Panc1 (cell line): Measurements from ENCODE around the gene SIK2. TPM values are rescaled to one million over a fixed set of nuclear protein-coding genes. Genes with fewer than 3 reads are reported as not detected.

Experiments
- ATAC-seq: fragments of 200-7000 bp; cut with Tn5 transposase; 2 replicates; pipeline ENCODE4 v1.9.1; 2020; ENCODE audit warnings: mild to moderate bottlenecking, moderate library complexity
- BruUV-seq: library from RNA; stranded (reverse); fragments of 400-500 nt; replicated peaks from 2 replicates; lab custom pipeline; 2021; lab: Mats Ljungman, UMichigan
- CTCF ChIA-PET: fragments of 300-600 bp; sonication (Branson Sonifier 250); formaldehyde crosslinking; loops from one replicate; lab custom pipeline; 2022; ENCODE audit warnings: antibody characterized with exemption; lab: Charles Lee
- POLR2A ChIA-PET: fragments of 300-600 bp; sonication (Branson Sonifier 250); formaldehyde crosslinking; loops from one replicate; lab custom pipeline; 2022; ENCODE audit warnings: antibody characterized with exemption; lab: Charles Lee
- DNase-seq: peaks from one replicate; pipeline ENCODE4 v3.0.0-alpha.2; 2010; ENCODE audit warnings: low read depth, low spot score
- H3K27ac ChIP-seq: 2 replicates; pipeline ENCODE4 v1.5.1; 2011; ENCODE audit warnings: mild to moderate bottlenecking, low read length, inconsistent platforms
- H3K27me3 ChIP-seq: fragments of 200-500 bp; sonication (Bioruptor generic); 2 replicates; pipeline ENCODE4 v1.6.0; 2014; ENCODE audit warnings: low read length, inconsistent platforms; ENCODE audit not compliant: control insufficient read depth, insufficient read depth
- H3K36me3 ChIP-seq: fragments of 200-500 bp; sonication (Bioruptor generic); 2 replicates; pipeline ENCODE4 v1.5.1; 2014; ENCODE audit warnings: inconsistent platforms, mild to moderate bottlenecking, low read length, moderate library complexity; ENCODE audit not compliant: control insufficient read depth, insufficient read depth
- H3K4me1 ChIP-seq: 2 replicates; pipeline ENCODE4 v1.5.1; 2011; ENCODE audit warnings: inconsistent platforms, mild to moderate bottlenecking, low read length, moderate library complexity; ENCODE audit not compliant: control insufficient read depth, insufficient read depth
- H3K4me3 ChIP-seq, 2 experiments: 2 replicates each; pipeline ENCODE4 v1.5.1; 2011 to 2012; ENCODE audit warnings: low read depth in 2 of 2, low read length in 2 of 2, mild to moderate bottlenecking in 2 of 2, inconsistent platforms in 1 of 2, moderate library complexity in 1 of 2
- H3K9me3 ChIP-seq: fragments of 200-500 bp; sonication (Bioruptor generic); 2 replicates; pipeline ENCODE4 v1.5.1; 2014; ENCODE audit warnings: low read depth, mild to moderate bottlenecking, inconsistent platforms, low read length, moderate library complexity; ENCODE audit not compliant: control insufficient read depth, insufficient read depth
- CTCF ChIP-seq: fragments of 450-650 bp; IDR thresholded peaks from 2 replicates; pipeline ENCODE4 v1.5.1; 2017; ENCODE audit warnings: mild to moderate bottlenecking
- POLR2AphosphoS5 ChIP-seq: IDR thresholded peaks from 2 replicates; pipeline ENCODE4 v1.6.1; 2012; ENCODE audit warnings: mild to moderate bottlenecking, low read depth, low read length, moderate library complexity
- REST ChIP-seq, 2 experiments: IDR thresholded peaks; 2 replicates each; pipeline ENCODE4 v1.6.1; 2011 to 2012; ENCODE audit warnings: low read depth in 2 of 2, control low read depth in 1 of 2, low read length in 1 of 2, mild to moderate bottlenecking in 1 of 2, moderate library complexity in 1 of 2; ENCODE audit not compliant: insufficient read depth in 1 of 2
- SIN3A ChIP-seq: IDR thresholded peaks from 2 replicates; pipeline ENCODE4 v1.6.1; 2012; ENCODE audit warnings: low read depth, mild to moderate bottlenecking, low read length, moderate library complexity, borderline replicate concordance; ENCODE audit not compliant: insufficient read depth
- TCF7L2 ChIP-seq: IDR thresholded peaks from 2 replicates; pipeline ENCODE4 v1.6.1; 2011; ENCODE audit warnings: mild to moderate bottlenecking, low read depth, low read length, inconsistent platforms
- in situ Hi-C: cut with HindIII; loops from 2 replicates; pipeline ENCODE4 v1.10.0; 2016; ENCODE audit warnings: low sequenced_read_pairs, low pct_unique_long_range_greater_than_20kb
- intact Hi-C: fragments of 100-400 bp; cut with micrococcal nuclease; formaldehyde crosslinking; loops from one replicate; pipeline ENCODE4 v1.10.0; 2022; ENCODE audit not compliant: unreplicated experiment
- total RNA-seq: library from RNA; stranded (reverse); gene quantifications from one replicate; pipeline ENCODE4 v1.2.1, GENCODE V29; 2021; ENCODE audit not compliant: unreplicated experiment

SIK2 gene
- total RNA-seq, 1 experiment from 2014 or later = 17.0 TPM

GRCh38 chr11:111730871-111731591, 128.8 kb downstream of the SIK2 start:
- peaks cover 9% of the 10 kb centered on the region; the same call in 1 of the 2 replicates for H3K4me1 ChIP-seq
- no peak for ATAC-seq
- no TSS peak for BruUV-seq
- H3K27ac ChIP-seq = no peak overlapping the region
- no peaks in the 10 kb centered on the region for H3K36me3 ChIP-seq
- POLR2A ChIA-PET = interaction anchor here (0.7 kb wide), 2 partner anchors 141 to 386 kb away, joined by 3 read pairs; no protein-coding TSS in a partner anchor
- no peaks in the 10 kb centered on the region for H3K9me3 ChIP-seq
- intact Hi-C loops (no loop called here), in situ Hi-C loops (no loop called here)
- DNase-seq = no peak
- no peak overlapping the region for H3K4me3 ChIP-seq
- CTCF ChIA-PET = no interaction called here
- no peaks in the 10 kb centered on the region for H3K27me3 ChIP-seq
- TF ChIP-seq TCF7L2 = no peak
- TF ChIP-seq SIN3A = no peak
- TF ChIP-seq POLR2AphosphoS5 = no peak
- no peak for TF ChIP-seq REST (IDR thresholded peaks at IDR 0.05; ENCODE audit: insufficient read depth in 1 of 2, low read depth in 2 of 2, low read length in 1 of 2)
- no peak for TF ChIP-seq CTCF

- H3K27ac ChIP-seq = no peak overlapping the region
- intact Hi-C loops = no loop called here
- no peaks in the 10 kb centered on the region for H3K36me3 ChIP-seq
- TF ChIP-seq TCF7L2 (no peak), CTCF (no peak), SIN3A (no peak), POLR2AphosphoS5 (no peak), REST (IDR thresholded peaks at IDR 0.05; ENCODE audit: insufficient read depth in 1 of 2, low read depth in 2 of 2, low read length in 1 of 2) (no peak)
- no peaks in the 10 kb centered on the region for H3K9me3 ChIP-seq
- in situ Hi-C loops = no loop called here
- CTCF ChIA-PET = no interaction called here
- H3K4me3 ChIP-seq = no peak overlapping the region
- POLR2A ChIA-PET = interaction anchor here (0.7 kb wide), 2 partner anchors 141 to 385 kb away, joined by 3 read pairs; no protein-coding TSS in a partner anchor
- DNase-seq (no peak), ATAC-seq (no peak)
- BruUV-seq = no TSS peak
- peaks cover 9% of the 10 kb centered on the region; the same call in 1 of the 2 replicates for H3K4me1 ChIP-seq
- no peaks in the 10 kb centered on the region for H3K27me3 ChIP-seq
These were observed 129.6 kb downstream of the SIK2 start for GRCh38 chr11:111731821-111732220.
